MM.1S (cell line): Measurements from ENCODE around the gene FAM114A2.

Source experiments
- EZH2 ChIP-seq: fragments of 300-600 bp; sonication (generic); optimal IDR thresholded peaks from 2 replicates; pipeline ENCODE3; 2017; ENCODE audit warnings: low read depth, mild to moderate bottlenecking, antibody characterized with exemption, low read length, mixed read lengths
- EZH2phosphoT487 ChIP-seq: fragments of 300-600 bp; sonication (generic); IDR thresholded peaks from 2 replicates; pipeline ENCODE4 v1.6.1; 2018; ENCODE audit warnings: antibody characterized with exemption, low read length
- TF ChIP-seq, protein P1 (sequence below): fragments of 300-600 bp; sonication (generic); IDR thresholded peaks from 2 replicates; pipeline ENCODE4 v1.5.1; 2016; ENCODE audit warnings: antibody characterized with exemption, low read length, mixed read lengths

DNA sequence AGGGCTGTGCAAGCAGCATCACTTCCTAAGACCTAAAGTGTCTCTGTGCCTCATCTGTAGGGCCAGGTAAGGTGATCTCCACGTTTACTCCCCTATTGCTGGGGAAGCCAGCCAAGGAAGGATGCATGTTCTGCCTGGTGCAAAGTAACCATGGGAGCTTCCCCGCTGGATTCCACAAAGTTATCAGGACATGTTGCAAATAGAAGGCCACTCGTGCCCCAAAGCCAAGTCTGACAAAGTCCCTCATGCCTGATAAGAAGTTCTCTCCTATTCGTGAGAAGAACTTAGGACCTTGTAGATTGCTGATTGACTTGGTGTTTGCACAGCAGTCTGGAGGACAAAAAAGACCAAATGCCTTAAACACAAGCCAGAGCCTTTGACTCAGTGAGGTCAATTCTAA, 81.5 kb downstream of the FAM114A2 start:
- TF ChIP-seq EZH2 (no peak), EZH2phosphoT487 (no peak)
- TF ChIP-seq, protein P1, sequence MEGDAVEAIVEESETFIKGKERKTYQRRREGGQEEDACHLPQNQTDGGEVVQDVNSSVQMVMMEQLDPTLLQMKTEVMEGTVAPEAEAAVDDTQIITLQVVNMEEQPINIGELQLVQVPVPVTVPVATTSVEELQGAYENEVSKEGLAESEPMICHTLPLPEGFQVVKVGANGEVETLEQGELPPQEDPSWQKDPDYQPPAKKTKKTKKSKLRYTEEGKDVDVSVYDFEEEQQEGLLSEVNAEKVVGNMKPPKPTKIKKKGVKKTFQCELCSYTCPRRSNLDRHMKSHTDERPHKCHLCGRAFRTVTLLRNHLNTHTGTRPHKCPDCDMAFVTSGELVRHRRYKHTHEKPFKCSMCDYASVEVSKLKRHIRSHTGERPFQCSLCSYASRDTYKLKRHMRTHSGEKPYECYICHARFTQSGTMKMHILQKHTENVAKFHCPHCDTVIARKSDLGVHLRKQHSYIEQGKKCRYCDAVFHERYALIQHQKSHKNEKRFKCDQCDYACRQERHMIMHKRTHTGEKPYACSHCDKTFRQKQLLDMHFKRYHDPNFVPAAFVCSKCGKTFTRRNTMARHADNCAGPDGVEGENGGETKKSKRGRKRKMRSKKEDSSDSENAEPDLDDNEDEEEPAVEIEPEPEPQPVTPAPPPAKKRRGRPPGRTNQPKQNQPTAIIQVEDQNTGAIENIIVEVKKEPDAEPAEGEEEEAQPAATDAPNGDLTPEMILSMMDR, result no peak
